Peyer's patch (tissue), 4 donors: Measurements from ENCODE around the gene CNNM2.

Experiments
- CTCF ChIP-seq, 6 experiments: fragments of 450-650 bp in 4 of 6; fragments of 200-600 bp in 2 of 6; sonication (generic) in 1 of 6; IDR thresholded peaks; one replicate each; pipeline ENCODE4 v1.5.1; 2017 to 2019; ENCODE audit warnings: antibody characterized with exemption in 6 of 6, mild to moderate bottlenecking in 3 of 6, moderate library complexity in 1 of 6
- POLR2A ChIP-seq, 2 donors: fragments of 450-650 bp; IDR thresholded peaks; one replicate each; pipeline ENCODE4 v1.5.1; 2017; ENCODE audit warnings: antibody characterized with exemption in 2 of 2, mild to moderate bottlenecking in 2 of 2, moderate library complexity in 2 of 2

- TF ChIP-seq CTCF (IDR thresholded peaks at IDR 0.05): no peak
- TF ChIP-seq POLR2A (IDR thresholded peaks at IDR 0.05): no peak
Measured at GRCh38 chr10:103125323-103126267, 207.5 kb downstream of the CNNM2 start.
